Choroid plexus epithelial cell (primary cell): ENCODE results near the gene VPS13A.
A peak's percentile ranks its signal among the peaks of the same experiment; 100 is the strongest.

Experiments
- DNase-seq: peaks from one replicate; pipeline ENCODE4 v3.0.0-alpha.2; 2010; ENCODE audit warnings: low read depth
- H3K4me3 ChIP-seq: 2 replicates; pipeline ENCODE4 v1.5.1; 2011; ENCODE audit warnings: low read depth, mild to moderate bottlenecking, control low read depth, low read length, moderate library complexity
- TF ChIP-seq, protein P1 (sequence below): conservative IDR thresholded peaks from 2 replicates; pipeline ENCODE4 v1.5.1; 2011; ENCODE audit warnings: low read depth, mild to moderate bottlenecking, control low read depth, inconsistent platforms, low read length, moderate library complexity

The VPS13A gene

DNA sequence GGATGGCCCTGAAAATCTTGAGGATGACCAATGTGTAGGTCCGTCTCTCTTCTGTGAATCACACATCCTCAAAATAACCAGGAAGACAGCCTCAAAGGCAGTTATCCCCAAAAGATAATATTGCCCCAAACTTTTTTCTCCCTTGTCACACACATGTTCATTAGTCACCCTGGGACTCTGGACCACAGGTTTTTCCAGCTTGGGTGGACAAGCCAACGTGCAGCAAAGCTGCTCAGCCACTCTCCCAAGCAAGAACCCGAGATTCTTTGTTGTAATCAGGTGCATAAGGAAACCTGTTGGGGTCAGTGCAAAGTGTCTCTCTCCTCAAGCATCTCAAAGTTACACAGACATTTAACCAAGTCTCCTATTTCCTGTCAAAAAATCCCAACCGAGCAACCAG is 274.2 kb downstream of the VPS13A start:
- TF ChIP-seq, protein P1, sequence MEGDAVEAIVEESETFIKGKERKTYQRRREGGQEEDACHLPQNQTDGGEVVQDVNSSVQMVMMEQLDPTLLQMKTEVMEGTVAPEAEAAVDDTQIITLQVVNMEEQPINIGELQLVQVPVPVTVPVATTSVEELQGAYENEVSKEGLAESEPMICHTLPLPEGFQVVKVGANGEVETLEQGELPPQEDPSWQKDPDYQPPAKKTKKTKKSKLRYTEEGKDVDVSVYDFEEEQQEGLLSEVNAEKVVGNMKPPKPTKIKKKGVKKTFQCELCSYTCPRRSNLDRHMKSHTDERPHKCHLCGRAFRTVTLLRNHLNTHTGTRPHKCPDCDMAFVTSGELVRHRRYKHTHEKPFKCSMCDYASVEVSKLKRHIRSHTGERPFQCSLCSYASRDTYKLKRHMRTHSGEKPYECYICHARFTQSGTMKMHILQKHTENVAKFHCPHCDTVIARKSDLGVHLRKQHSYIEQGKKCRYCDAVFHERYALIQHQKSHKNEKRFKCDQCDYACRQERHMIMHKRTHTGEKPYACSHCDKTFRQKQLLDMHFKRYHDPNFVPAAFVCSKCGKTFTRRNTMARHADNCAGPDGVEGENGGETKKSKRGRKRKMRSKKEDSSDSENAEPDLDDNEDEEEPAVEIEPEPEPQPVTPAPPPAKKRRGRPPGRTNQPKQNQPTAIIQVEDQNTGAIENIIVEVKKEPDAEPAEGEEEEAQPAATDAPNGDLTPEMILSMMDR, result no peak
- DNase-seq, result no peak
- H3K4me3 ChIP-seq, result no peak overlapping the region

DNA sequence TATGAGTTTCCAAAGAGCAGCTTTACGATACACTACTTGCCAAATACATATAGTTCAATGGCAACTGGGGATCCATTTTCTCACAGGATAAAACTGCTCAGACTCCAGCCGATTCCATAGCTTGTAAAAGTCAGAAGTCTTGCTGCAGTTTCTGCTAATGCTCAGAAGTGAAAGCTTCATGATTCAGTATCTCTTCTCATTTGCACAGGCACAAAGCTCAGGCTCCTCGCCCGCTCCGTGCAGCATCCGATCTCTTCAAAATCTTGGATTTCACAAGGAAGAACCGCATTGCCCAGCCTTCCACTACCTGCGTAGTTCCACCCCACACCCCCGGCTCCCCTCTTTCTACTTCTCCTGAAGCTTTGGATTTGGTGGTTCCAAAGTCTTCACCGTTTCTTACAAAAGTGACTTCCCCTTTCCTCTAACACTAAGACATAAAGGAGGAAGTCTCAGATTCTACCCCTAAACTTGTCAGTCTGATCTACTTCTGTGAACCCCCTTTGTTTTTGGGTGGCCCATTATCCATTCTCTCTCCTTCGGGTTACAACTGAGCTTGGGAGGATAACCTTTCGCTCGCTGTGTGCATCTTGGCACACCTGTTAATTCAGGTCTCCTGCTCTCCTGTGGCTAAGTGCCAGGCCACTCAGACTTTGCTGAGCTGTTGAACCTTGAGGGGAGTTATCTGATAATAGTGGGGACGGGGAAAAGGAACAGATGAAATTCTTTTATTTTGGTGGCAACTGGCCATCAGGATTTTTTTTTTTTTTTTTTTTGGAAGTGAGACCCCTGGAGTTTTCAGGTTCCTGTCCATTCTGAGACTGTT is 276.7 kb downstream of the VPS13A start:
- TF ChIP-seq, protein P1, result no peak
- no peak for DNase-seq
- no peak overlapping the region for H3K4me3 ChIP-seq

GRCh38 chr9:77454663-77455062 is 277.3 kb downstream of the VPS13A start:
- TF ChIP-seq, protein P1, result no peak
- DNase-seq, result peak; percentile 71
- H3K4me3 ChIP-seq, result no peak overlapping the region

- TF ChIP-seq, protein P1, result peak; percentile 45
- no peak for DNase-seq
- no peak overlapping the region for H3K4me3 ChIP-seq
These were observed 278.1 kb downstream of the VPS13A start for GRCh38 chr9:77455312-77455927.

- no peak overlapping the region for H3K4me3 ChIP-seq
- TF ChIP-seq, protein P1, result peak; percentile 94
- DNase-seq, result peak; percentile 96
These were observed 279.6 kb downstream of the VPS13A start for GRCh38 chr9:77456829-77457437.

DNA sequence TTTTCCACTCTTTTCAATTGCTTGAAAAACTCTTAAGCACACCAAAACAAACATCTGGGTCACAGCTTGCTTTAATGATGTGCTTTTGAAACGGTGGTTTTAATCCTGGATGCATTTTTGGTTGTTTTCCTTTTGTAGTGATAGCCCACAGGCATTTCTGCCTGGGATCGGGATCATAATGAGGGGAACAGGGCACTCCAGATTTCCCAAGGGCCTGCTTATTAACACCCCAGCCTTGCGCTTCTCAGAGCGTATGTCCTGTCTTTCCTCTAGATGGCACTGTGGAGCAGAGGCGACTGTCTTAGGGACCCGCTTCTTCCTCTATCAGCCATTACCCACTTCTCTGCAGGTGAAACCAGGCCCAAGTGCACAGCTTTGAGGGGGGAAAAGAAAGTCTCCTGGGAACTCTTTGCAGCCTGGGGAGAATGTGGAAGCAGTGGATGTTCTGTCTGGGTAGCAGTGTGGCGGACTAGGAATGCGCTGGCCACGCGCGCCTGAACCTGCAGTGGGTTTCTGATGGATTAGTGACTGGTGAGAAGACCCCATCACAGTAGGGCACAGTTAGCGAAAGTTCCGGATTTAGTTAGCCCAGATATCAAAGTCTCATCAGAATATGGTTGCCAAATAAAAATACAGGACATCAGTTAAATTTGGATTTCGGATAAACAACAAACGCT is 280.7 kb downstream of the VPS13A start:
- peak; percentile 84 for DNase-seq
- no peak overlapping the region for H3K4me3 ChIP-seq
- TF ChIP-seq, protein P1, result peak; percentile 95
